Limb (tissue), 2 donors: ENCODE results near the gene RHPN2.
A peak's percentile ranks its signal among the peaks of the same experiment; 100 is the strongest.

Experiments used
- DNase-seq, 2 donors: peaks; one replicate each; pipeline ENCODE4 v3.0.0-alpha.2; 2016; ENCODE audit errors: extremely low spot score in 2 of 2

Gene RHPN2

GRCh38 chr19:33064792-33065550, at the start of gene RHPN2:
TSS of gene RHPN2 (minus strand) at chr19:33064888. CDS start at chr19:33064852, 36 bp downstream.
- DNase-seq: peak; percentile 29 to 71

GRCh38 chr19:33114312-33114711, 49.6 kb upstream of the RHPN2 start:
- DNase-seq: no peak

GRCh38 chr19:33111587-33111986, 46.9 kb upstream of the RHPN2 start:
- no peak for DNase-seq

- no peak for DNase-seq
Observed at GRCh38 chr19:33110137-33110910, 45.6 kb upstream of the RHPN2 start.

- DNase-seq: no peak
Observed at GRCh38 chr19:33108161-33108560, 43.5 kb upstream of the RHPN2 start.

GRCh38 chr19:33102893-33103292, 38.2 kb upstream of the RHPN2 start:
- no peak for DNase-seq

- DNase-seq: no peak
Observed at GRCh38 chr19:33100894-33101644, 36.4 kb upstream of the RHPN2 start.

- no peak for DNase-seq
Observed at GRCh38 chr19:33098055-33098534, 33.4 kb upstream of the RHPN2 start.

GRCh38 chr19:33096005-33096404, 31.3 kb upstream of the RHPN2 start:
- DNase-seq: no peak

GRCh38 chr19:33094436-33095067, 29.9 kb upstream of the RHPN2 start:
- no peak for DNase-seq

- no peak for DNase-seq
Observed at GRCh38 chr19:33093420-33094210, 28.9 kb upstream of the RHPN2 start.

GRCh38 chr19:33090179-33090578, 25.5 kb upstream of the RHPN2 start:
- DNase-seq: no peak

GRCh38 chr19:33089010-33089409, 24.3 kb upstream of the RHPN2 start:
- no peak for DNase-seq

GRCh38 chr19:33086955-33087354, 22.3 kb upstream of the RHPN2 start:
- no peak for DNase-seq

GRCh38 chr19:33085570-33086128, 21.0 kb upstream of the RHPN2 start:
- no peak for DNase-seq

- DNase-seq: peak; percentile 89 to 95
Observed at GRCh38 chr19:33080761-33081681, 16.3 kb upstream of the RHPN2 start, which contains the start of gene GPATCH1. TSS of gene GPATCH1 (plus strand) at chr19:33081181. CDS start at chr19:33081194, 13 bp downstream.

- no peak for DNase-seq
Observed at GRCh38 chr19:33075519-33075918, 10.8 kb upstream of the RHPN2 start.

- DNase-seq: no peak
Observed at GRCh38 chr19:33071887-33072286, 7.2 kb upstream of the RHPN2 start.

- no peak for DNase-seq
Observed at GRCh38 chr19:33067121-33067520, 2.4 kb upstream of the RHPN2 start.
